VCaP (cell line): ENCODE results near the gene GRK3.

Experiments
- H3K27ac ChIP-seq: fragments of 450-650 bp; 2 replicates; pipeline ENCODE4 v1.5.1; 2017
- CTCF ChIP-seq: fragments of 450-650 bp; conservative IDR thresholded peaks from 2 replicates; pipeline ENCODE4 v1.5.1; 2017; ENCODE audit warnings: mild to moderate bottlenecking, moderate library complexity

GRK3 gene

GRCh38 chr22:25645964-25646363 is 81.5 kb downstream of the GRK3 start:
- TF ChIP-seq CTCF = no peak
- no peak overlapping the region for H3K27ac ChIP-seq

- no peak overlapping the region for H3K27ac ChIP-seq
- TF ChIP-seq CTCF = no peak
Measured at GRCh38 chr22:25650833-25651232, 86.4 kb downstream of the GRK3 start.

- TF ChIP-seq CTCF = no peak
- no peak overlapping the region for H3K27ac ChIP-seq
Measured at GRCh38 chr22:25651332-25652085, 87.0 kb downstream of the GRK3 start.

- H3K27ac ChIP-seq = no peak overlapping the region
- no peak for TF ChIP-seq CTCF
Measured at GRCh38 chr22:25654676-25655075, 90.2 kb downstream of the GRK3 start.

DNA sequence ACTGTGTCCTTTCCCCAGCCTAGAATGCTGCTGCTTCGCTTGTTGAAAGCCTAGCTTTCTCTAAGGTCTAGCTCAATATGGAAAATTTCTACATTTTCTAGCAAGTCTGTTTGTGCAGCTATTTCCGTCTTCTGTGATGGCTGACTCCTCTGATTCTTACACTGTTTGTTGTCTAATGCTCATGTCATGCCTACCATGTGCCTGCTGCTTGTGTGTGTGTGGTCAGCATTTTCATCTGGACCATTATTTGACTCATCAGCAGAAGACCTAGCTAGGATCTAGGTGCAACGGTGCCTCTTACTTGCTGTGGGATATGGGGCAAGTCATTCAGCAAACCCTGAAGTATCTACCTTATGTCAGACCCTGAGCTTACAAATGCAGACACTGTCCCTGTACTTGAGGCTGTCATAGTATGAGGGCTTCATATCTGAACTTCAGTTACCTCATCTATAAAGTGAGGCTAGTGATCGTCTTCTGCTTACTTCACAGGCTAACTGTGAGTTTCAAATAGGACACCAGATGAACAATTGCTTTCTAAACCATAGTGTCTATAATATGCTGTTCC is 91.0 kb downstream of the GRK3 start:
- no peak overlapping the region for H3K27ac ChIP-seq
- no peak for TF ChIP-seq CTCF

- no peak for TF ChIP-seq CTCF
- H3K27ac ChIP-seq = no peak overlapping the region
Measured at GRCh38 chr22:25656724-25657123, 92.2 kb downstream of the GRK3 start.

DNA sequence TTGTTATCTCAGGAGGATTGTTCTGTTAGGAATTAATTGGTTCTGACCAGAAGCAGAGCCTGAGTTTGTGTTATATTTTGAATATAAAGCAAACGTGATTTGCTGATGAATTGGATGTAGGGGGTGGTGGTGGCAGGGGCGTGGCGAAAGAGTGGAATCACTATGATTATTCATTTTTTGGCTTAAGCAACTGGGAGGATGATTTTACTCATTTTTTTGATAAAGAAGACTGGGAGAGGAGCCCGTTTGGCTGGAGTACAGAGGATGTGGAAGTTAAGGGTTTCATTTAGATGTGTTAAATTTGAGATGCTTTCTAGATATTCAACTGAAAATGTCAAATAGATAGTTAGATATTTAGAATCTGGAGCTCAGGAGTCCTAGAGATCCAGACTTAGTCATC is 94.2 kb downstream of the GRK3 start:
- no peak overlapping the region for H3K27ac ChIP-seq

More for the DNA sequence above, 94.2 kb downstream of the GRK3 start:
- TF ChIP-seq CTCF = no peak
